Neural cell (in vitro differentiated cells): Measurements from ENCODE around the gene KCTD17. TPM values are rescaled to one million over a fixed set of nuclear protein-coding genes. Genes with fewer than 3 reads are reported as not detected.

Experiments
- H2AFZ ChIP-seq: fragments of 200-600, 300-800 bp; sonication (generic), shearing (Covaris generic); 2 replicates; pipeline ENCODE4 v1.6.0; 2014; ENCODE audit warnings: low read depth, mild to moderate bottlenecking, antibody characterized with exemption, low read length, moderate library complexity
- H3F3A ChIP-seq: fragments of 200-600 bp; shearing (Covaris generic); 2 replicates; pipeline ENCODE4 v1.6.1; 2016; ENCODE audit warnings: mild to moderate bottlenecking, moderate library complexity, mixed read lengths, antibody characterized with exemption, low read length; ENCODE audit not compliant: insufficient read depth, poor library complexity, severe bottlenecking
- H3K27ac ChIP-seq: fragments of 200-600, 300-800 bp; sonication (generic), shearing (Covaris generic); 2 replicates; pipeline ENCODE4 v1.5.1; 2014; ENCODE audit warnings: mild to moderate bottlenecking, low read length, moderate library complexity
- H3K27me3 ChIP-seq: fragments of 300-800, 200-600 bp; sonication (generic), shearing (Covaris generic); 2 replicates; pipeline ENCODE4 v1.6.0; 2014; ENCODE audit warnings: mild to moderate bottlenecking, low read depth, low read length, moderate library complexity; ENCODE audit not compliant: insufficient read depth
- H3K36me3 ChIP-seq: fragments of 300-800, 200-600 bp; sonication (generic), shearing (Covaris generic); 2 replicates; pipeline ENCODE4 v1.5.1; 2014; ENCODE audit warnings: mild to moderate bottlenecking, antibody characterized with exemption, low read length, moderate library complexity; ENCODE audit not compliant: insufficient read depth
- H3K4me2 ChIP-seq: fragments of 300-800, 200-600 bp; sonication (generic), shearing (Covaris generic); 2 replicates; pipeline ENCODE4 v1.6.0; 2014; ENCODE audit warnings: mild to moderate bottlenecking, low read length
- H3K4me3 ChIP-seq: fragments of 300-800, 200-600 bp; sonication (generic), shearing (Covaris generic); 2 replicates; pipeline ENCODE4 v1.5.1; 2014; ENCODE audit warnings: mild to moderate bottlenecking, low read length, moderate library complexity
- H3K79me2 ChIP-seq: fragments of 200-600 bp; shearing (Covaris generic); replicated peaks from 2 replicates; pipeline ENCODE4 v1.6.0; 2014; ENCODE audit warnings: mild to moderate bottlenecking, low read length, moderate library complexity; ENCODE audit not compliant: insufficient read depth
- H3K9ac ChIP-seq: fragments of 300-800, 200-600 bp; sonication (generic), shearing (Covaris generic); 2 replicates; pipeline ENCODE4 v1.6.1; 2016; ENCODE audit warnings: mild to moderate bottlenecking, low read length, mixed read lengths
- H3K9me2 ChIP-seq: fragments of 200-600 bp; shearing (Covaris generic); 2 replicates; pipeline ENCODE4 v1.6.1; 2016; ENCODE audit warnings: mild to moderate bottlenecking, low read length, mixed read lengths; ENCODE audit not compliant: insufficient read depth
- H3K9me3 ChIP-seq: fragments of 200-600, 300-800 bp; sonication (generic), shearing (Covaris generic); 2 replicates; pipeline ENCODE4 v1.6.1; 2016; ENCODE audit warnings: mild to moderate bottlenecking, mixed run types, low read length, moderate library complexity, mixed read lengths
- H4K20me1 ChIP-seq: fragments of 200-600 bp; shearing (Covaris generic); 2 replicates; pipeline ENCODE4 v1.6.1; 2016; ENCODE audit warnings: mild to moderate bottlenecking, mixed run types; ENCODE audit not compliant: insufficient read depth
- EP300 ChIP-seq: fragments of 450-650 bp; conservative IDR thresholded peaks from 2 replicates; pipeline ENCODE4 v1.6.1; 2014; ENCODE audit warnings: antibody characterized with exemption, mild to moderate bottlenecking, moderate library complexity; ENCODE audit not compliant: poor library complexity, severe bottlenecking
- EZH2 ChIP-seq: fragments of 200-600, 300-800 bp; shearing (Covaris generic), sonication (generic); IDR thresholded peaks from 2 replicates; pipeline ENCODE4 v1.6.1; 2014; ENCODE audit warnings: antibody characterized with exemption, low read length, borderline replicate concordance, mild to moderate bottlenecking; ENCODE audit not compliant: insufficient read depth, poor library complexity, severe bottlenecking
- MXI1 ChIP-seq: fragments of 450-650 bp; conservative IDR thresholded peaks from 2 replicates; pipeline ENCODE4 v1.6.1; 2014; ENCODE audit warnings: antibody characterized with exemption, mild to moderate bottlenecking; ENCODE audit not compliant: poor library complexity, severe bottlenecking
- POLR2AphosphoS5 ChIP-seq: IDR thresholded peaks from 2 replicates; pipeline ENCODE4 v1.6.1; 2012
- RAD21 ChIP-seq: fragments of 450-650 bp; conservative IDR thresholded peaks from 2 replicates; pipeline ENCODE4 v1.6.1; 2014; ENCODE audit warnings: antibody characterized with exemption, mild to moderate bottlenecking, moderate library complexity
- SMC3 ChIP-seq: fragments of 450-650 bp; conservative IDR thresholded peaks from 2 replicates; pipeline ENCODE4 v1.6.1; 2014; ENCODE audit warnings: antibody characterized with exemption, mild to moderate bottlenecking, moderate library complexity; ENCODE audit not compliant: poor library complexity
- TAF1 ChIP-seq: IDR thresholded peaks from 2 replicates; pipeline ENCODE4 v1.6.1; 2012; ENCODE audit warnings: low read depth
- polyA plus RNA-seq: library from polyadenylated mRNA; depleted of rRNA; stranded (reverse); fragments of >200 nt; gene quantifications from 2 replicates; pipeline ENCODE4 v1.2.3, GENCODE V29; 2014
- TF ChIP-seq, protein P1 (sequence below): IDR thresholded peaks from 2 replicates; pipeline ENCODE4 v1.6.1; 2012; ENCODE audit warnings: borderline replicate concordance
- TF ChIP-seq, protein P2 (sequence below): fragments of 450-650 bp; IDR thresholded peaks from 2 replicates; pipeline ENCODE4 v1.5.1; 2014; ENCODE audit warnings: antibody characterized with exemption, mild to moderate bottlenecking, moderate library complexity; ENCODE audit not compliant: poor library complexity, severe bottlenecking

Gene KCTD17
- polyA plus RNA-seq, 1 donor from 2014 or later, result 96.3 TPM

DNA sequence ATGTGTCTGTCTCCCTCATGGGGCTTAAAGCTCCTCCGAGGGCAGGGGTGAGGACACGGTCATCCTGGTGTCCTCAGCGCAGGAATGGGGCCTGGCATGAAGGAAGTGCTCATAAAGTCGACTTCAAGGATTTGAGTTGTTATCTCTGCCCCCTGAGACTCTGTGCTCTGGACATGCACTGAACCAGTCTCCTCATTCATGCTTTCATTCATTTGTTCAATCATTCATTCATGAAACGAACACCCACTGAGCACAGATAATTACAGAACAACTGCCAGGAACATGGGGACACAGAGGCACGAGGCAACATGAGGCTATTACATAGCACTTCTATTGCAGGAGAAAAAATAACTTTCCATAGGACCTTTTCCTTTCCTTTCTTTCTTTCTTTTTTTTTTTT, 41.5 kb downstream of the KCTD17 start:
- Histone ChIP-seq H3K36me3 (no peaks in the 10 kb centered on the region), H3K4me3 (no peak overlapping the region), H3K27me3 (no peaks in the 10 kb centered on the region), H3K9me3 (no peaks in the 10 kb centered on the region), H3K4me2 (no peak overlapping the region), H2AFZ (no peak overlapping the region), H3K27ac (no peak overlapping the region), H3F3A (no peaks in the 10 kb centered on the region), H3K9ac (no peak overlapping the region), H4K20me1 (no peaks in the 10 kb centered on the region), H3K79me2 (no peaks in the 10 kb centered on the region), H3K9me2 (no peaks in the 10 kb centered on the region)
- no peak for TF ChIP-seq EZH2
- no peak for TF ChIP-seq RAD21
- TF ChIP-seq SMC3, result no peak
- TF ChIP-seq EP300, result no peak
- TF ChIP-seq POLR2AphosphoS5, result no peak
- TF ChIP-seq, protein P1, sequence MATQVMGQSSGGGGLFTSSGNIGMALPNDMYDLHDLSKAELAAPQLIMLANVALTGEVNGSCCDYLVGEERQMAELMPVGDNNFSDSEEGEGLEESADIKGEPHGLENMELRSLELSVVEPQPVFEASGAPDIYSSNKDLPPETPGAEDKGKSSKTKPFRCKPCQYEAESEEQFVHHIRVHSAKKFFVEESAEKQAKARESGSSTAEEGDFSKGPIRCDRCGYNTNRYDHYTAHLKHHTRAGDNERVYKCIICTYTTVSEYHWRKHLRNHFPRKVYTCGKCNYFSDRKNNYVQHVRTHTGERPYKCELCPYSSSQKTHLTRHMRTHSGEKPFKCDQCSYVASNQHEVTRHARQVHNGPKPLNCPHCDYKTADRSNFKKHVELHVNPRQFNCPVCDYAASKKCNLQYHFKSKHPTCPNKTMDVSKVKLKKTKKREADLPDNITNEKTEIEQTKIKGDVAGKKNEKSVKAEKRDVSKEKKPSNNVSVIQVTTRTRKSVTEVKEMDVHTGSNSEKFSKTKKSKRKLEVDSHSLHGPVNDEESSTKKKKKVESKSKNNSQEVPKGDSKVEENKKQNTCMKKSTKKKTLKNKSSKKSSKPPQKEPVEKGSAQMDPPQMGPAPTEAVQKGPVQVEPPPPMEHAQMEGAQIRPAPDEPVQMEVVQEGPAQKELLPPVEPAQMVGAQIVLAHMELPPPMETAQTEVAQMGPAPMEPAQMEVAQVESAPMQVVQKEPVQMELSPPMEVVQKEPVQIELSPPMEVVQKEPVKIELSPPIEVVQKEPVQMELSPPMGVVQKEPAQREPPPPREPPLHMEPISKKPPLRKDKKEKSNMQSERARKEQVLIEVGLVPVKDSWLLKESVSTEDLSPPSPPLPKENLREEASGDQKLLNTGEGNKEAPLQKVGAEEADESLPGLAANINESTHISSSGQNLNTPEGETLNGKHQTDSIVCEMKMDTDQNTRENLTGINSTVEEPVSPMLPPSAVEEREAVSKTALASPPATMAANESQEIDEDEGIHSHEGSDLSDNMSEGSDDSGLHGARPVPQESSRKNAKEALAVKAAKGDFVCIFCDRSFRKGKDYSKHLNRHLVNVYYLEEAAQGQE, result no peak
- no peak for TF ChIP-seq MXI1
- no peak for TF ChIP-seq TAF1
- TF ChIP-seq, protein P2, sequence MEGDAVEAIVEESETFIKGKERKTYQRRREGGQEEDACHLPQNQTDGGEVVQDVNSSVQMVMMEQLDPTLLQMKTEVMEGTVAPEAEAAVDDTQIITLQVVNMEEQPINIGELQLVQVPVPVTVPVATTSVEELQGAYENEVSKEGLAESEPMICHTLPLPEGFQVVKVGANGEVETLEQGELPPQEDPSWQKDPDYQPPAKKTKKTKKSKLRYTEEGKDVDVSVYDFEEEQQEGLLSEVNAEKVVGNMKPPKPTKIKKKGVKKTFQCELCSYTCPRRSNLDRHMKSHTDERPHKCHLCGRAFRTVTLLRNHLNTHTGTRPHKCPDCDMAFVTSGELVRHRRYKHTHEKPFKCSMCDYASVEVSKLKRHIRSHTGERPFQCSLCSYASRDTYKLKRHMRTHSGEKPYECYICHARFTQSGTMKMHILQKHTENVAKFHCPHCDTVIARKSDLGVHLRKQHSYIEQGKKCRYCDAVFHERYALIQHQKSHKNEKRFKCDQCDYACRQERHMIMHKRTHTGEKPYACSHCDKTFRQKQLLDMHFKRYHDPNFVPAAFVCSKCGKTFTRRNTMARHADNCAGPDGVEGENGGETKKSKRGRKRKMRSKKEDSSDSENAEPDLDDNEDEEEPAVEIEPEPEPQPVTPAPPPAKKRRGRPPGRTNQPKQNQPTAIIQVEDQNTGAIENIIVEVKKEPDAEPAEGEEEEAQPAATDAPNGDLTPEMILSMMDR, result no peak

DNA sequence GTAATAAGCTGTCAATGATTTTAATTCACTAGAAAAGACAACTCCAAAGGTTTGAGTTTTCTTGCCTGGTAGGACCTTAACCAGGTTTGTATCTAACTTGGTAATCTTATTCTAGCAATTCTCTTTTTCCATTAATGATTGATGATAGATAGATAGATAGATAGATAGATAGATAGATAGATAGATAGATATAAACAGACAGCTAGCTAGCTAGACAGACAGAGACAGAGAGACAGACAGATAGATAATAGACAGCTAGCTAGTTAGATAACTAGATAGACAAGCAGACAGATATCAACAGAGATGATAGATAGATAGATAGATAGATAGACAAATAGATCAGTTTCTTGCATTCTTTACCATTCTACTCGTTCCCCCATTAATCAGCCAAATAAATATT, 42.7 kb downstream of the KCTD17 start:
- TF ChIP-seq POLR2AphosphoS5 (no peak), RAD21 (no peak), SMC3 (no peak)
- Histone ChIP-seq H3K4me2 (no peak overlapping the region), H4K20me1 (no peaks in the 10 kb centered on the region), H3F3A (no peaks in the 10 kb centered on the region), H3K27ac (no peak overlapping the region), H3K27me3 (no peaks in the 10 kb centered on the region), H3K79me2 (no peaks in the 10 kb centered on the region), H3K4me3 (no peak overlapping the region), H3K9me3 (no peaks in the 10 kb centered on the region), H3K9me2 (no peaks in the 10 kb centered on the region), H3K36me3 (no peaks in the 10 kb centered on the region), H2AFZ (no peak overlapping the region), H3K9ac (no peak overlapping the region)

DNA sequence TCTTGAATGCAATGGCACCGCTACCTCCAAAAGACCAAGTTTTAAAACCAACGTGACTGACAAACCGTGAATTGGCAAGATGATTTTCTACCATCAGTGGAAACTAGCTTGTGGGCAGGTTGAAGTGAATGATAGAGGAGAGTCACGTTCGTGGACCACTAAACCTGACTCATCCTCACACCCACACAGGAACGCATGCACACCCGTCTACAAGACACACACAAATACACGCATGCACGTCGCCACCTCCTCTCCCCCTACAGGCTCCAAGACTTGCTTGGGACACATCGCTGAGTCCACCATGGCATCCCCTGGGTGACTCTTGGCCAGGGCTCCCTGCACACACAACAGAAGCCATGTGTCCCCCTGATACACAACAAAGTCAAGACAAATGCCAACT, 43.6 kb downstream of the KCTD17 start:
- Histone ChIP-seq H3K79me2 (no peaks in the 10 kb centered on the region), H3K36me3 (no peaks in the 10 kb centered on the region), H3K27me3 (no peaks in the 10 kb centered on the region), H3K9ac (no peak overlapping the region), H3K9me3 (no peaks in the 10 kb centered on the region), H4K20me1 (no peaks in the 10 kb centered on the region), H3K4me3 (no peak overlapping the region), H3F3A (no peaks in the 10 kb centered on the region), H3K4me2 (no peak overlapping the region), H3K9me2 (no peaks in the 10 kb centered on the region), H2AFZ (no peak overlapping the region), H3K27ac (no peak overlapping the region)
- TF ChIP-seq POLR2AphosphoS5, result no peak
- no peak for TF ChIP-seq TAF1
- TF ChIP-seq MXI1, result no peak
- TF ChIP-seq EP300, result no peak
- TF ChIP-seq, protein P2, result no peak
- TF ChIP-seq RAD21, result no peak
- no peak for TF ChIP-seq EZH2
- TF ChIP-seq, protein P1, result no peak
- TF ChIP-seq SMC3, result no peak
